OCI-LY7 (cell line): ENCODE results near the gene TBRG4. TPM values are rescaled to one million over a fixed set of nuclear protein-coding genes. Genes with fewer than 3 reads are reported as not detected.

Source experiments
- BruUV-seq: library from RNA; stranded (reverse); fragments of 400-500 nt; replicated peaks from 2 replicates; lab custom pipeline; 2021; lab: Mats Ljungman, UMichigan
- CTCF ChIA-PET: fragments of 300-600 bp; sonication (Branson Sonifier 250); formaldehyde crosslinking; loops from one replicate; lab custom pipeline; 2022; ENCODE audit warnings: antibody characterized with exemption; ENCODE audit not compliant: unreplicated experiment; lab: Charles Lee
- POLR2A ChIA-PET: fragments of 300-600 bp; sonication (Branson Sonifier 250); formaldehyde crosslinking; loops from one replicate; lab custom pipeline; 2022; ENCODE audit warnings: antibody characterized with exemption; lab: Charles Lee
- DNase-seq: peaks from one replicate; pipeline ENCODE4 v3.0.0-alpha.2; 2015; ENCODE audit warnings: low spot score
- H2AFZ ChIP-seq: fragments of 200-600 bp; sonication (generic), shearing (Covaris generic); 2 replicates; pipeline ENCODE4 v1.6.1; 2014; ENCODE audit warnings: mild to moderate bottlenecking, antibody characterized with exemption, low read length, moderate library complexity
- H3K27ac ChIP-seq: fragments of 200-600 bp; sonication (generic); 2 replicates; pipeline ENCODE4 v1.5.1; 2014; ENCODE audit warnings: mixed run types, low read depth, mild to moderate bottlenecking, moderate library complexity, low read length, inconsistent platforms; ENCODE audit not compliant: poor library complexity, severe bottlenecking
- H3K36me3 ChIP-seq: fragments of 200-600 bp; sonication (generic); 2 replicates; pipeline ENCODE4 v1.6.1; 2014; ENCODE audit warnings: mild to moderate bottlenecking, antibody characterized with exemption, low read length, moderate library complexity, mixed read lengths; ENCODE audit not compliant: insufficient read depth
- H3K4me1 ChIP-seq: fragments of 200-600 bp; sonication (generic); 2 replicates; pipeline ENCODE4 v1.5.1; 2014; ENCODE audit warnings: mild to moderate bottlenecking, low read length; ENCODE audit not compliant: insufficient read depth, poor library complexity, severe bottlenecking
- H3K4me2 ChIP-seq: fragments of 200-600 bp; sonication (generic); 2 replicates; pipeline ENCODE4 v1.6.1; 2014; ENCODE audit warnings: mild to moderate bottlenecking, low read length
- H3K4me3 ChIP-seq: fragments of 200-600 bp; sonication (generic); 2 replicates; pipeline ENCODE4 v1.5.1; 2014; ENCODE audit warnings: mild to moderate bottlenecking, low read depth, low read length; ENCODE audit not compliant: poor library complexity, severe bottlenecking
- H3K79me2 ChIP-seq: fragments of 200-600 bp; sonication (generic); 2 replicates; pipeline ENCODE4 v1.6.1; 2016; ENCODE audit warnings: low read depth, mild to moderate bottlenecking, low read length, moderate library complexity, mixed read lengths; ENCODE audit not compliant: insufficient read depth
- H3K9me2 ChIP-seq: fragments of 200-600 bp; sonication (generic); 2 replicates; pipeline ENCODE4 v1.6.1; 2016; ENCODE audit warnings: mild to moderate bottlenecking, low read length, mixed read lengths; ENCODE audit not compliant: insufficient read depth
- H3K9me3 ChIP-seq: fragments of 200-600 bp; sonication (generic); 2 replicates; pipeline ENCODE4 v1.6.1; 2014; ENCODE audit warnings: mild to moderate bottlenecking, mixed run types, low read length, mixed read lengths
- H4K20me1 ChIP-seq: fragments of 200-600 bp; sonication (generic); 2 replicates; pipeline ENCODE4 v1.6.1; 2014; ENCODE audit warnings: mild to moderate bottlenecking, antibody characterized with exemption, low read length, moderate library complexity, mixed read lengths; ENCODE audit not compliant: insufficient read depth
- CTCF ChIP-seq: fragments of 200-600 bp; sonication (generic); conservative IDR thresholded peaks from 2 replicates; pipeline ENCODE4 v1.5.1; 2014; ENCODE audit warnings: mild to moderate bottlenecking, antibody characterized with exemption, low read length, moderate library complexity, mixed read lengths
- EZH2phosphoT487 ChIP-seq: fragments of 200-600 bp; sonication (generic); IDR thresholded peaks from 2 replicates; pipeline ENCODE4 v1.6.1; 2018; ENCODE audit warnings: low read depth, borderline replicate concordance, mild to moderate bottlenecking, mixed run types, antibody characterized with exemption, low read length, moderate library complexity, mixed read lengths
- intact Hi-C: fragments of 100-400 bp; cut with micrococcal nuclease; formaldehyde crosslinking; loops from one replicate; pipeline ENCODE4 v1.10.0; 2022; ENCODE audit not compliant: unreplicated experiment
- total RNA-seq, 2 experiments: library from RNA; depleted of rRNA in 1 of 2; stranded (reverse); fragments of >200 nt in 1 of 2; shearing (Covaris generic) in 1 of 2; gene quantifications; 2 replicates each; pipeline ENCODE4 v1.2.3, GENCODE V29; 2014 to 2022

Gene TBRG4
- total RNA-seq, 2 experiments from 2014 or later = 113 to 141 TPM

- no peak overlapping the region for H2AFZ ChIP-seq
- ChIA-PET POLR2A (no interaction called here), CTCF (no interaction called here)
- no peak overlapping the region for H3K27ac ChIP-seq
- peaks cover 9% of the 10 kb centered on the region for H3K36me3 ChIP-seq
- H3K4me1 ChIP-seq = no peaks in the 10 kb centered on the region
- H3K9me3 ChIP-seq = no peaks in the 10 kb centered on the region
- no peak overlapping the region for H3K4me2 ChIP-seq
- H3K4me3 ChIP-seq = no peak overlapping the region
- H3K9me2 ChIP-seq = no peaks in the 10 kb centered on the region
- intact Hi-C loops = no loop called here
- BruUV-seq = no TSS peak
- DNase-seq = no peak
- no peaks in the 10 kb centered on the region for H3K79me2 ChIP-seq
- no peaks in the 10 kb centered on the region for H4K20me1 ChIP-seq
- TF ChIP-seq CTCF = no peak
- TF ChIP-seq EZH2phosphoT487 = no peak
Measured at GRCh38 chr7:45082031-45082830, 29.3 kb downstream of the TBRG4 start.

- Histone ChIP-seq H3K4me1 (no peaks in the 10 kb centered on the region), H3K9me3 (no peaks in the 10 kb centered on the region), H3K79me2 (no peaks in the 10 kb centered on the region), H3K9me2 (no peaks in the 10 kb centered on the region), H3K36me3 (peaks cover 14% of the 10 kb centered on the region), H2AFZ (no peak overlapping the region), H3K4me2 (no peak overlapping the region), H3K4me3 (no peak overlapping the region), H4K20me1 (no peaks in the 10 kb centered on the region), H3K27ac (no peak overlapping the region)
- intact Hi-C loops = no loop called here
- POLR2A ChIA-PET = no interaction called here
- CTCF ChIA-PET = no interaction called here
- BruUV-seq = no TSS peak
- TF ChIP-seq EZH2phosphoT487 (no peak), CTCF (0 out of 2 replicates have a peak, but pooled peaks have one; percentile 7)
- DNase-seq = no peak
Measured at GRCh38 chr7:45081670-45081974, 29.9 kb downstream of the TBRG4 start.

GRCh38 chr7:45080958-45081669, 30.4 kb downstream of the TBRG4 start:
- ChIA-PET POLR2A (interaction anchor here (0.9 kb wide), 1 partner anchor 80 kb away, joined by 3 read pairs; no protein-coding TSS in a partner anchor), CTCF (no interaction called here)
- H3K79me2 ChIP-seq = no peaks in the 10 kb centered on the region
- no peaks in the 10 kb centered on the region for H3K9me2 ChIP-seq
- peaks cover 18% of the 10 kb centered on the region for H3K36me3 ChIP-seq
- no peak for TF ChIP-seq EZH2phosphoT487
- peak; percentile 46; the same call in 1 of the 2 replicates for TF ChIP-seq CTCF
- no peak overlapping the region for H2AFZ ChIP-seq
- no peak overlapping the region for H3K27ac ChIP-seq
- intact Hi-C loops = no loop called here
- H3K9me3 ChIP-seq = no peaks in the 10 kb centered on the region
- H3K4me1 ChIP-seq = no peaks in the 10 kb centered on the region
- no TSS peak for BruUV-seq
- no peak for DNase-seq
- H3K4me2 ChIP-seq = no peak overlapping the region
- no peaks in the 10 kb centered on the region for H4K20me1 ChIP-seq
- H3K4me3 ChIP-seq = no peak overlapping the region
